HepG2 (cell line): ENCODE data around the gene SPAG8. TPM values are rescaled to one million over a fixed set of nuclear protein-coding genes. Genes with fewer than 3 reads are reported as not detected.

Source experiments
- CAMTA2 ChIP-seq: sonication (generic); formaldehyde crosslinking; IDR thresholded peaks from 2 replicates; pipeline ENCODE4 v1.4.0; 2020; ENCODE audit warnings: mild to moderate bottlenecking, missing genetic modification reagents, borderline replicate concordance
- EP300 ChIP-seq, 3 experiments: sonication (generic) in 1 of 3; formaldehyde crosslinking in 1 of 3; IDR thresholded peaks; 2 replicates each; pipeline versions ENCODE4 v1.5.1 to v1.6.1; 2011 to 2020; ENCODE audit warnings: low read depth in 2 of 3, low read length in 2 of 3, borderline replicate concordance in 1 of 3, improper control_type of control experiment in 1 of 3, mild to moderate bottlenecking in 1 of 3, missing genetic modification reagents in 1 of 3, moderate library complexity in 1 of 3
- HNRNPH1 ChIP-seq: fragments of 200-400 bp; formaldehyde crosslinking; optimal IDR thresholded peaks from 2 replicates; pipeline ENCODE3; 2017; ENCODE audit warnings: mild to moderate bottlenecking, low read depth, low read length
- LCORL ChIP-seq, 2 experiments: fragments of 450-650 bp in 1 of 2; sonication (generic) in 1 of 2; formaldehyde crosslinking in 1 of 2; IDR thresholded peaks; 2 replicates each; pipeline versions ENCODE4 v1.5.0 to v1.6.1; 2017 to 2020; ENCODE audit warnings: antibody characterized with exemption in 1 of 2, missing genetic modification reagents in 1 of 2
- MED13 ChIP-seq: sonication (generic); formaldehyde crosslinking; IDR thresholded peaks from 2 replicates; pipeline ENCODE4 v1.5.0; 2020; ENCODE audit warnings: missing genetic modification reagents
- PHF8 ChIP-seq: sonication (generic); formaldehyde crosslinking; IDR thresholded peaks from 2 replicates; pipeline ENCODE4 v1.5.0; 2020; ENCODE audit warnings: missing genetic modification reagents
- RCOR2 ChIP-seq: IDR thresholded peaks from 2 replicates; pipeline ENCODE4 v1.6.1; 2016; ENCODE audit warnings: missing biosample characterization, missing genetic modification reagents
- SIX4 ChIP-seq: sonication (generic); formaldehyde crosslinking; IDR thresholded peaks from 2 replicates; pipeline ENCODE4 v1.4.0; 2020; ENCODE audit warnings: missing genetic modification reagents
- SYNCRIP ChIP-seq: fragments of 200-400 bp; formaldehyde crosslinking; IDR thresholded peaks from 2 replicates; pipeline ENCODE4 v1.6.1; 2018; ENCODE audit warnings: mild to moderate bottlenecking, low read depth, low read length; ENCODE audit not compliant: insufficient read depth
- ZNF256 ChIP-seq: sonication (generic); formaldehyde crosslinking; conservative IDR thresholded peaks from 2 replicates; pipeline ENCODE4 v1.4.0; 2020; ENCODE audit warnings: missing genetic modification reagents
- ZNF446 ChIP-seq: sonication (generic); formaldehyde crosslinking; IDR thresholded peaks from 2 replicates; pipeline ENCODE4 v1.5.0; 2020; ENCODE audit warnings: mild to moderate bottlenecking, missing genetic modification reagents
- ZNF709 ChIP-seq: sonication (generic); formaldehyde crosslinking; IDR thresholded peaks from 2 replicates; pipeline ENCODE4 v1.5.0; 2020; ENCODE audit warnings: mild to moderate bottlenecking, missing genetic modification reagents
- ZNF839 ChIP-seq: sonication (generic); formaldehyde crosslinking; IDR thresholded peaks from 2 replicates; pipeline ENCODE4 v1.4.0; 2020; ENCODE audit warnings: missing genetic modification reagents, mild to moderate bottlenecking, borderline replicate concordance
- polyA plus RNA-seq, 8 experiments: library from polyadenylated mRNA; depleted of rRNA in 3 of 8; stranded (reverse) in 7 of 8; unstranded in 1 of 8; fragments of >200 nt; fragmentation: Illumina TruSeq in 4 of 8; extraction: Trizol in 4 of 8; gene quantifications; 2 replicates each; pipeline versions ENCODE4 v1.2.1 to v1.2.3, GENCODE V29; 2011 to 2016; ENCODE audit warnings: low read depth in 4 of 8, missing spikeins in 1 of 8, mixed read lengths in 1 of 8; ENCODE audit not compliant: insufficient read depth in 1 of 8
- total RNA-seq, 5 experiments: library from RNA; depleted of rRNA; stranded (reverse); fragments of >200 nt; fragmentation: Illumina TruSeq; extraction: Trizol; gene quantifications; 2 replicates each; pipeline ENCODE4 v1.2.3, GENCODE V29; 2016; ENCODE audit warnings: low read depth in 1 of 5
- TF ChIP-seq, protein P1 (sequence below): sonication (generic); formaldehyde crosslinking; IDR thresholded peaks from 2 replicates; pipeline ENCODE4 v1.4.0; 2020; ENCODE audit warnings: low read depth, missing genetic modification reagents
- TF ChIP-seq, protein P2 (sequence below), 2 experiments: sonication (generic) in 1 of 2; formaldehyde crosslinking in 1 of 2; IDR thresholded peaks; 2 replicates each; pipeline versions ENCODE4 v1.5.1 to v1.6.1; 2011 to 2020; ENCODE audit warnings: borderline replicate concordance in 1 of 2, low read depth in 1 of 2, low read length in 1 of 2, mild to moderate bottlenecking in 1 of 2, missing genetic modification reagents in 1 of 2, moderate library complexity in 1 of 2
- TF ChIP-seq, protein P3 (sequence below): sonication (generic); formaldehyde crosslinking; IDR thresholded peaks from 2 replicates; pipeline ENCODE4 v1.4.0; 2020; ENCODE audit warnings: missing genetic modification reagents, mild to moderate bottlenecking, borderline replicate concordance
- TF ChIP-seq, protein P4 (sequence below): sonication (generic); formaldehyde crosslinking; IDR thresholded peaks from 2 replicates; pipeline ENCODE4 v1.8.0; 2023; ENCODE audit warnings: mild to moderate bottlenecking, missing genetic modification reagents

Gene SPAG8
- total and polyA plus RNA-seq, 2 of the 13 experiments (the other 11 are each of a cell fraction or from before 2014, with no cell fraction given) = 0.18 to 0.27 TPM

DNA sequence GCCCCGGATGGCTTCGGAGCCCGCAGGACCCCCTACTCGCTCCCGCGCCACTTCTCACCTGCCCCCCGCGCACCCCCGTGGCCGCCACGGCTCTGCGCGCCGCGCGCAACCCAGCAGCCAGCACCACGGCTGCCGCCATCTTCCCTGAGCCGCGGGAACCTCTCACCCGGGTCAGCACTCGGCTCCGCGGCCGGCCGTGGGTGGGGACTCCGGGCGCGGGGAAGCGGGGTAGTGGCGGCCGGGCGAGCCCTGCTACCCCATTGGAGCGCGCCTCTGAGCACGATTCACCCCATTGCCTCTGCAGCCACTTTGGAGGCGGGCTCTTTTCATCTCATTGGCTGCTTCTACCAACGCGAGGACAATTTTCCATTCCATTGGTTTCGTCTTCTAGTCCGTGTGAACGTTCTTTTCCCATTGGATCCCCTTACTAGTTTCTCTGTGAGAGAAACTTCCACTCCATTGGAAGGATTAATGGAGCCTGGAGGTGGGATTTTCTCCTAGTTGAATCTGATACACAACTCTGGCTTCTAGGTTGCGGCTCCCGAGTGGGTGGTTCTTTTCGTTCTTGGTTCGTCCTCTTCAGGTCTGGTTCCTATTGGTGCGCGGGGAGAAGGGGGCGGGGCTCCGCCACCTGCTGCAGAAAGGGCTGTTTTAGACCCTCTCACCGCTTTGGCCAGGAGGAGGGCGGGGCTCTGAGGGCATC is 2.9 kb upstream of the SPAG8 start, which contains the start of gene HINT2 (continued):
- TF ChIP-seq, protein P1, sequence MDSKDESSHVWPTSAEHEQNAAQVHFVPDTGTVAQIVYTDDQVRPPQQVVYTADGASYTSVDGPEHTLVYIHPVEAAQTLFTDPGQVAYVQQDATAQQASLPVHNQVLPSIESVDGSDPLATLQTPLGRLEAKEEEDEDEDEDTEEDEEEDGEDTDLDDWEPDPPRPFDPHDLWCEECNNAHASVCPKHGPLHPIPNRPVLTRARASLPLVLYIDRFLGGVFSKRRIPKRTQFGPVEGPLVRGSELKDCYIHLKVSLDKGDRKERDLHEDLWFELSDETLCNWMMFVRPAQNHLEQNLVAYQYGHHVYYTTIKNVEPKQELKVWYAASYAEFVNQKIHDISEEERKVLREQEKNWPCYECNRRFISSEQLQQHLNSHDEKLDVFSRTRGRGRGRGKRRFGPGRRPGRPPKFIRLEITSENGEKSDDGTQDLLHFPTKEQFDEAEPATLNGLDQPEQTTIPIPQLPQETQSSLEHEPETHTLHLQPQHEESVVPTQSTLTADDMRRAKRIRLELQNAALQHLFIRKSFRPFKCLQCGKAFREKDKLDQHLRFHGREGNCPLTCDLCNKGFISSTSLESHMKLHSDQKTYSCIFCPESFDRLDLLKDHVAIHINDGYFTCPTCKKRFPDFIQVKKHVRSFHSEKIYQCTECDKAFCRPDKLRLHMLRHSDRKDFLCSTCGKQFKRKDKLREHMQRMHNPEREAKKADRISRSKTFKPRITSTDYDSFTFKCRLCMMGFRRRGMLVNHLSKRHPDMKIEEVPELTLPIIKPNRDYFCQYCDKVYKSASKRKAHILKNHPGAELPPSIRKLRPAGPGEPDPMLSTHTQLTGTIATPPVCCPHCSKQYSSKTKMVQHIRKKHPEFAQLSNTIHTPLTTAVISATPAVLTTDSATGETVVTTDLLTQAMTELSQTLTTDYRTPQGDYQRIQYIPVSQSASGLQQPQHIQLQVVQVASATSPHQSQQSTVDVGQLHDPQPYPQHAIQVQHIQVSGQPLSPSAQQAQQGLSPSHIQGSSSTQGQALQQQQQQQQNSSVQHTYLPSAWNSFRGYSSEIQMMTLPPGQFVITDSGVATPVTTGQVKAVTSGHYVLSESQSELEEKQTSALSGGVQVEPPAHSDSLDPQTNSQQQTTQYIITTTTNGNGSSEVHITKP (CRISPR knock-in tag) = peak; percentile 71; the same call in 1 of the 2 replicates
- TF ChIP-seq, protein P2, sequence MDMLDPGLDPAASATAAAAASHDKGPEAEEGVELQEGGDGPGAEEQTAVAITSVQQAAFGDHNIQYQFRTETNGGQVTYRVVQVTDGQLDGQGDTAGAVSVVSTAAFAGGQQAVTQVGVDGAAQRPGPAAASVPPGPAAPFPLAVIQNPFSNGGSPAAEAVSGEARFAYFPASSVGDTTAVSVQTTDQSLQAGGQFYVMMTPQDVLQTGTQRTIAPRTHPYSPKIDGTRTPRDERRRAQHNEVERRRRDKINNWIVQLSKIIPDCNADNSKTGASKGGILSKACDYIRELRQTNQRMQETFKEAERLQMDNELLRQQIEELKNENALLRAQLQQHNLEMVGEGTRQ (IDR thresholded peaks at IDR 0.05; ENCODE audit: low read depth, low read length) = no peak
- TF ChIP-seq, protein P2 (CRISPR knock-in tag; IDR thresholded peaks at IDR 0.05; ENCODE audit: borderline replicate concordance) = no peak
- TF ChIP-seq LCORL (IDR thresholded peaks at IDR 0.05) (no peak), LCORL (CRISPR knock-in tag; IDR thresholded peaks at IDR 0.05) (peak; percentile 52; the same call in 1 of the 2 replicates), HNRNPH1 (no peak), ZNF839 (no peak), RCOR2 (no peak), PHF8 (CRISPR knock-in tag) (peak; percentile 74), EP300 (IDR thresholded peaks at IDR 0.05; ENCODE audit: low read depth in 2 of 2, low read length in 2 of 2) (no peak), EP300 (CRISPR knock-in tag; IDR thresholded peaks at IDR 0.05; ENCODE audit: borderline replicate concordance) (no peak), MED13 (0 out of 2 replicates have a peak, but pooled peaks have one; percentile 14), ZNF446 (no peak), ZNF256 (CRISPR knock-in tag) (0 out of 2 replicates have a peak, but pooled peaks have one; percentile 31), SYNCRIP (no peak), ZNF709 (CRISPR knock-in tag) (no peak), CAMTA2 (CRISPR knock-in tag) (no peak), SIX4 (CRISPR knock-in tag) (no peak)
- TF ChIP-seq, protein P3, sequence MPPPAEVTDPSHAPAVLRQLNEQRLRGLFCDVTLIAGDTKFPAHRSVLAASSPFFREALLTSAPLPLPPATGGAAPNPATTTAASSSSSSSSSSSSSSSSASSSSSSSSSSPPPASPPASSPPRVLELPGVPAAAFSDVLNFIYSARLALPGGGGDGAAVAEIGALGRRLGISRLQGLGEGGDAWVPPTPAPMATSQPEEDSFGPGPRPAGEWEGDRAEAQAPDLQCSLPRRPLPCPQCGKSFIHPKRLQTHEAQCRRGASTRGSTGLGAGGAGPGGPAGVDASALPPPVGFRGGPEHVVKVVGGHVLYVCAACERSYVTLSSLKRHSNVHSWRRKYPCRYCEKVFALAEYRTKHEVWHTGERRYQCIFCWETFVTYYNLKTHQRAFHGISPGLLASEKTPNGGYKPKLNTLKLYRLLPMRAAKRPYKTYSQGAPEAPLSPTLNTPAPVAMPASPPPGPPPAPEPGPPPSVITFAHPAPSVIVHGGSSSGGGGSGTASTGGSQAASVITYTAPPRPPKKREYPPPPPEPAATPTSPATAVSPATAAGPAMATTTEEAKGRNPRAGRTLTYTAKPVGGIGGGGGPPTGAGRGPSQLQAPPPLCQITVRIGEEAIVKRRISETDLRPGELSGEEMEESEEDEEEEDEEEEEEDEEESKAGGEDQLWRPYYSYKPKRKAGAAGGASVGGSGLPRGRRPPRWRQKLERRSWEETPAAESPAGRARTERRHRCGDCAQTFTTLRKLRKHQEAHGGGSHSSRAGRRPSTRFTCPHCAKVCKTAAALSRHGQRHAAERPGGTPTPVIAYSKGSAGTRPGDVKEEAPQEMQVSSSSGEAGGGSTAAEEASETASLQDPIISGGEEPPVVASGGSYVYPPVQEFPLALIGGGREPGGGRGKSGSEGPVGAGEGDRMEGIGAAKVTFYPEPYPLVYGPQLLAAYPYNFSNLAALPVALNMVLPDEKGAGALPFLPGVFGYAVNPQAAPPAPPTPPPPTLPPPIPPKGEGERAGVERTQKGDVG (CRISPR knock-in tag) = no peak
- TF ChIP-seq, protein P4, sequence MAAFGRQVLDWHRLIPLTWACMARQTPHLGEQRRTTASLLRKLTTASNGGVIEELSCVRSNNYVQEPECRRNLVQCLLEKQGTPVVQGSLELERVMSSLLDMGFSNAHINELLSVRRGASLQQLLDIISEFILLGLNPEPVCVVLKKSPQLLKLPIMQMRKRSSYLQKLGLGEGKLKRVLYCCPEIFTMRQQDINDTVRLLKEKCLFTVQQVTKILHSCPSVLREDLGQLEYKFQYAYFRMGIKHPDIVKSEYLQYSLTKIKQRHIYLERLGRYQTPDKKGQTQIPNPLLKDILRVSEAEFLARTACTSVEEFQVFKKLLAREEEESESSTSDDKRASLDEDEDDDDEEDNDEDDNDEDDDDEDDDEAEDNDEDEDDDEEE (CRISPR knock-in tag) = 0 out of 2 replicates have a peak, but pooled peaks have one; percentile 18
